Ovary (tissue), 3 donors: ENCODE data around the gene LRMDA.

Experiments used
- CTCF ChIP-seq, 3 donors: fragments of 450-650 bp in 2 of 3; fragments of 200-600 bp in 1 of 3; IDR thresholded peaks; one replicate each; pipeline versions ENCODE4 v1.5.1 to v1.8.0; 2016 to 2022; ENCODE audit warnings: antibody characterized with exemption in 3 of 3, mild to moderate bottlenecking in 1 of 3
- EP300 ChIP-seq: sonication (generic); formaldehyde crosslinking; IDR thresholded peaks from one replicate; pipeline ENCODE4 v1.6.1; 2017; ENCODE audit warnings: antibody characterized with exemption
- POLR2A ChIP-seq: fragments of 450-650 bp; IDR thresholded peaks from one replicate; pipeline ENCODE4 v1.6.1; 2017; ENCODE audit warnings: antibody characterized with exemption, mild to moderate bottlenecking, moderate library complexity
- donor health status: DM: no; HTN: no; CAD: no.

DNA sequence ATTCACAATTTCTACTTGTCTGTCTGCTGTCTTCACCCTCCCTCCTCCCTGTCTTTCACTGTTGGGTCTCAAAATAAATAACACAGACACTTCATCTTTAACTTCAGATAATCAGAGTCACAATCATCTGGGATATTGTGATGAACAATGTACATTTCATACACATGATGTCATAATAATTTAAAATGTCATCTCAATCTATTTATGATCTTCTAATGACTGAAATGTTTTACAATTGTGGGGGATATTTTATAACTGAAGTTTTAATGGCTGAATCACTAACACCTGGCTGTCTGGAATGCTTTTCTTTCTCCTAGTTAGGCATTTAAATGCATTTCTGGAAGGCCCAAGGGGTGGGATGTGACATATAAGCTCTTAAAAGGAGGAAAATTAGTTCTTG, 859.8 kb downstream of the LRMDA start:
- TF ChIP-seq CTCF (IDR thresholded peaks at IDR 0.05) = no peak
- TF ChIP-seq POLR2A = no peak
- no peak for TF ChIP-seq EP300
